WTC11 (cell line): ENCODE results near the gene ARHGAP35. TPM values are rescaled to one million over a fixed set of nuclear protein-coding genes. Genes with fewer than 3 reads are reported as not detected.

Experiments used
- ATAC-seq: fragments of 200-7000 bp; cut with Tn5 transposase; 2 replicates; pipeline ENCODE4 v1.10.0; 2021; ENCODE audit warnings: mild to moderate bottlenecking, moderate library complexity
- CTCF ChIA-PET: fragments of 300-600 bp; sonication (Branson Sonifier 250); formaldehyde crosslinking; loops from one replicate; lab custom pipeline; 2021; ENCODE audit warnings: antibody characterized with exemption; lab: Charles Lee
- POLR2A ChIA-PET: fragments of 350-600 bp; sonication (Branson Sonifier 250); formaldehyde crosslinking; loops from one replicate; lab custom pipeline; 2021; ENCODE audit warnings: antibody characterized with exemption; lab: Charles Lee
- DNase-seq: peaks from one replicate; pipeline ENCODE4 v3.0.0; 2021; ENCODE audit warnings: low spot score
- H3K27ac Mint-ChIP-seq: 2 replicates; pipeline ENCODE4 v1.8.0; 2021; ENCODE audit warnings: mixed read lengths
- H3K27me3 Mint-ChIP-seq: 2 replicates; pipeline ENCODE4 v1.8.0; 2021; ENCODE audit warnings: low read depth, mild to moderate bottlenecking, moderate library complexity, mixed read lengths
- H3K36me3 Mint-ChIP-seq: 2 replicates; pipeline ENCODE4 v1.8.0; 2021; ENCODE audit warnings: mixed read lengths
- H3K4me1 Mint-ChIP-seq: 2 replicates; pipeline ENCODE4 v1.8.0; 2022; ENCODE audit warnings: mixed read lengths
- H3K4me3 Mint-ChIP-seq: 2 replicates; pipeline ENCODE4 v1.8.0; 2021; ENCODE audit warnings: mild to moderate bottlenecking, moderate library complexity, mixed read lengths
- H3K9me3 Mint-ChIP-seq: 2 replicates; pipeline ENCODE4 v1.8.0; 2021; ENCODE audit warnings: mixed read lengths
- AFF4 ChIP-seq: sonication (generic); formaldehyde crosslinking; IDR thresholded peaks from 2 replicates; pipeline ENCODE4 v1.8.1; 2023; ENCODE audit warnings: mild to moderate bottlenecking, missing genetic modification reagents, borderline replicate concordance
- ATF2 ChIP-seq: sonication (generic); formaldehyde crosslinking; IDR thresholded peaks from 2 replicates; pipeline ENCODE4 v1.8.1; 2022; ENCODE audit warnings: low read depth, missing genetic modification reagents, borderline replicate concordance
- ATF6 ChIP-seq: sonication (generic); formaldehyde crosslinking; IDR thresholded peaks from 2 replicates; pipeline ENCODE4 v1.8.1; 2023; ENCODE audit warnings: mild to moderate bottlenecking, missing genetic modification reagents
- CTCF ChIP-seq: fragments of 200-600 bp; IDR thresholded peaks from 2 replicates; pipeline ENCODE4 v1.8.0; 2022; ENCODE audit warnings: antibody characterized with exemption
- EMX1 ChIP-seq: fragments of 250-450 bp; sonication (Bioruptor Pico); IDR thresholded peaks from 2 replicates; pipeline ENCODE4 v1.8.0; 2021; ENCODE audit warnings: mild to moderate bottlenecking
- GRHL2 ChIP-seq: fragments of 250-450 bp; sonication (Bioruptor Pico); IDR thresholded peaks from 2 replicates; pipeline ENCODE4 v1.8.0; 2022; ENCODE audit warnings: mild to moderate bottlenecking, moderate library complexity; ENCODE audit not compliant: insufficient replicate concordance, severe bottlenecking
- KAT7 ChIP-seq: sonication (generic); formaldehyde crosslinking; IDR thresholded peaks from 2 replicates; pipeline ENCODE4 v1.8.1; 2023; ENCODE audit warnings: missing genetic modification reagents, mild to moderate bottlenecking, borderline replicate concordance
- PRRX2 ChIP-seq: fragments of 250-450 bp; sonication (Bioruptor Pico); IDR thresholded peaks from 2 replicates; pipeline ENCODE4 v1.8.0; 2021; ENCODE audit warnings: mild to moderate bottlenecking
- USF2 ChIP-seq: sonication (generic); formaldehyde crosslinking; IDR thresholded peaks from 2 replicates; pipeline ENCODE4 v1.8.1; 2023; ENCODE audit warnings: mild to moderate bottlenecking, missing genetic modification reagents, moderate library complexity
- ZNF396 ChIP-seq: fragments of 250-450 bp; sonication (Bioruptor Pico); IDR thresholded peaks from 2 replicates; pipeline ENCODE4 v1.8.0; 2021; ENCODE audit warnings: mild to moderate bottlenecking, moderate library complexity, borderline replicate concordance
- ZNF512 ChIP-seq: sonication (generic); formaldehyde crosslinking; IDR thresholded peaks from 2 replicates; pipeline ENCODE4 v1.8.1; 2022; ENCODE audit warnings: missing genetic modification reagents, borderline replicate concordance
- ZNF671 ChIP-seq: fragments of 250-450 bp; sonication (Bioruptor Pico); IDR thresholded peaks from 2 replicates; pipeline ENCODE4 v1.8.0; 2021; ENCODE audit warnings: mild to moderate bottlenecking
- total RNA-seq: library from RNA; stranded (reverse); gene quantifications from 3 replicates; pipeline ENCODE4 v1.2.3, GENCODE V29; 2021

Gene ARHGAP35
- total RNA-seq, 1 experiment from 2014 or later, result 56.3 TPM

GRCh38 chr19:46841458-46842083 is 19.2 kb upstream of the ARHGAP35 start:
- Mint-ChIP-seq H3K4me3 (no peak overlapping the region), H3K27me3 (no peaks in the 10 kb centered on the region), H3K27ac (no peak overlapping the region; the same call in 1 of the 2 replicates), H3K9me3 (no peaks in the 10 kb centered on the region), H3K4me1 (no peaks in the 10 kb centered on the region), H3K36me3 (peaks cover 33% of the 10 kb centered on the region)
- POLR2A ChIA-PET, result no interaction called here
- TF ChIP-seq ATF2 (CRISPR knock-in tag) (no peak), KAT7 (CRISPR knock-in tag) (no peak), USF2 (CRISPR knock-in tag) (no peak), ZNF512 (CRISPR knock-in tag) (no peak), PRRX2 (CRISPR knock-in tag) (no peak), AFF4 (CRISPR knock-in tag) (no peak), ATF6 (CRISPR knock-in tag) (no peak), EMX1 (CRISPR knock-in tag) (no peak), GRHL2 (CRISPR knock-in tag) (no peak), ZNF396 (CRISPR knock-in tag) (no peak), ZNF671 (CRISPR knock-in tag) (no peak)
- DNase-seq (no peak), ATAC-seq (0 out of 2 replicates have a peak, but pooled peaks have one; percentile 13)
- CTCF ChIA-PET, result interaction anchor here (0.9 to 2.2 kb wide), 17 partner anchors 8 to 228 kb away, joined by 3 to 42 read pairs (median 8); partner anchors contain the start of genes AP2S1 and SLC1A5

GRCh38 chr19:46842791-46843190 is 18.0 kb upstream of the ARHGAP35 start:
- no peak overlapping the region for H3K4me3 Mint-ChIP-seq
- no peak overlapping the region for H3K27ac Mint-ChIP-seq
- H3K4me1 Mint-ChIP-seq, result no peaks in the 10 kb centered on the region
- CTCF ChIA-PET, result interaction anchor here (1.6 to 2.1 kb wide), 2 partner anchors 85 to 89 kb away, joined by 6 to 8 read pairs; no protein-coding TSS in a partner anchor
- H3K9me3 Mint-ChIP-seq, result no peaks in the 10 kb centered on the region
- H3K27me3 Mint-ChIP-seq, result no peaks in the 10 kb centered on the region
- DNase-seq (no peak), ATAC-seq (no peak)
- peaks cover 38% of the 10 kb centered on the region for H3K36me3 Mint-ChIP-seq
- TF ChIP-seq ZNF512 (CRISPR knock-in tag) (no peak), CTCF (no peak)
- POLR2A ChIA-PET, result no interaction called here
